K562 (cell line): Measurements from ENCODE around the gene SKAP2. TPM values are rescaled to one million over a fixed set of nuclear protein-coding genes. Genes with fewer than 3 reads are reported as not detected.

Experiments used
- ATAC-seq: fragments of 200-7000 bp; cut with Tn5 transposase; 3 replicates; pipeline ENCODE4 v1.9.1; 2020; ENCODE audit warnings: moderate library complexity
- BruUV-seq: library from RNA; stranded (reverse); fragments of 400-500 nt; replicated peaks from 2 replicates; lab custom pipeline; 2021; lab: Mats Ljungman, UMichigan
- CTCF ChIA-PET: fragments of 300-600 bp; formaldehyde crosslinking; extraction: SDS; loops from one replicate; lab custom pipeline; 2021; ENCODE audit warnings: low intra/inter-chr PET ratio; lab: Yijun Ruan, JAX
- POLR2A ChIA-PET: fragments of 300-600, 350-650 bp; sonication (Branson Sonifier 250); formaldehyde crosslinking; extraction: SDS; loops from one replicate; lab custom pipeline; 2021; ENCODE audit warnings: antibody characterized with exemption, inconsistent platforms; lab: Yijun Ruan, JAX
- DNase-seq, 4 experiments: peaks; one replicate each; pipeline versions ENCODE4 v3.0.0 to v3.0.0-alpha.2; 2011 to 2018; ENCODE audit warnings: low spot score in 3 of 4, mixed read lengths in 3 of 4; ENCODE audit errors: extremely low read depth in 1 of 4
- FAIRE-seq: peaks from 2 replicates; lab custom pipeline; 2011; peaks lifted over from hg19 to GRCh38; lab: Jason Lieb, UNC
- H2AFZ ChIP-seq: 2 replicates; pipeline ENCODE4 v1.6.0; 2011; ENCODE audit warnings: low read depth, low read length, control low read depth, inconsistent platforms
- H3K27ac ChIP-seq: fragments of 200-600 bp; 3 replicates; pipeline ENCODE4 v1.8.0; 2011; ENCODE audit warnings: low read depth, mild to moderate bottlenecking, control low read depth, inconsistent platforms, low read length, moderate library complexity, mixed read lengths; ENCODE audit errors: extremely low read depth
- H3K27me3 ChIP-seq, 2 experiments: fragments of 300-600 bp in 1 of 2; 2 replicates in 1 of 2; 3 replicates in 1 of 2; pipeline versions ENCODE4 v1.6.0 to v1.8.0; 2011; ENCODE audit warnings: inconsistent platforms in 2 of 2, low read length in 2 of 2, mild to moderate bottlenecking in 1 of 2, mixed read lengths in 1 of 2, moderate library complexity in 1 of 2; ENCODE audit not compliant: control insufficient read depth in 2 of 2, insufficient read depth in 2 of 2
- H3K36me3 ChIP-seq: fragments of 300-600 bp; 3 replicates; pipeline ENCODE4 v1.8.0; 2011; ENCODE audit warnings: mild to moderate bottlenecking, low read length, inconsistent platforms; ENCODE audit not compliant: control insufficient read depth, insufficient read depth
- H3K4me1 ChIP-seq, 2 experiments: fragments of 200-600 bp in 1 of 2; replicated peaks in 1 of 2; 2 replicates in 1 of 2; 3 replicates in 1 of 2; pipeline versions ENCODE4 v1.5.1 to v1.8.0; 2011; ENCODE audit warnings: inconsistent platforms in 2 of 2, low read length in 2 of 2, mild to moderate bottlenecking in 1 of 2, mixed read lengths in 1 of 2, moderate library complexity in 1 of 2; ENCODE audit not compliant: control insufficient read depth in 2 of 2, insufficient read depth in 2 of 2
- H3K4me2 ChIP-seq: 2 replicates; pipeline ENCODE4 v1.6.1; 2011; ENCODE audit warnings: low read length, control low read depth, inconsistent platforms, mixed read lengths; ENCODE audit not compliant: insufficient read depth
- H3K4me3 ChIP-seq: fragments of 200-600 bp; sonication (generic), shearing (Covaris generic); 2 replicates; pipeline ENCODE4 v1.5.1; 2016; ENCODE audit warnings: control low read depth, inconsistent platforms
- H3K79me2 ChIP-seq: fragments of 200-600 bp; 3 replicates; pipeline ENCODE4 v1.8.0; 2011; ENCODE audit warnings: low read length, inconsistent platforms; ENCODE audit not compliant: control insufficient read depth, insufficient read depth
- H3K9ac ChIP-seq, 2 experiments: 2 replicates each; pipeline versions ENCODE4 v1.6.0 to v1.6.1; 2011; ENCODE audit warnings: low read depth in 2 of 2, low read length in 2 of 2, control low read depth in 1 of 2, inconsistent platforms in 1 of 2, mild to moderate bottlenecking in 1 of 2, mixed read lengths in 1 of 2; ENCODE audit not compliant: insufficient read depth in 1 of 2
- H3K9me1 ChIP-seq: one replicate; pipeline ENCODE4 v1.6.0; 2011; ENCODE audit warnings: inconsistent platforms, mild to moderate bottlenecking, low read length, moderate library complexity; ENCODE audit not compliant: control insufficient read depth, insufficient read depth
- H3K9me3 ChIP-seq: replicated peaks from 2 replicates; pipeline ENCODE4 v1.5.1; 2011; ENCODE audit warnings: low read depth, low read length, inconsistent platforms; ENCODE audit not compliant: control insufficient read depth, insufficient read depth
- H4K20me1 ChIP-seq: replicated peaks from 2 replicates; pipeline ENCODE4 v1.6.1; 2011; ENCODE audit warnings: low read length, inconsistent platforms, mixed read lengths; ENCODE audit not compliant: control insufficient read depth, insufficient read depth
- CEBPB ChIP-seq: fragments of 450-650 bp; IDR thresholded peaks from 2 replicates; pipeline ENCODE4 v1.6.1; 2016; ENCODE audit warnings: missing genetic modification characterization, missing compliant biosample characterization
- CEBPG ChIP-seq, 3 experiments: fragments of 200-800 bp in 1 of 3; sonication (Bioruptor generic) in 1 of 3; sonication (generic) in 1 of 3; formaldehyde crosslinking in 1 of 3; IDR thresholded peaks in 2 of 3; conservative IDR thresholded peaks in 1 of 3; 2 replicates each; pipeline versions ENCODE4 v1.6.1 to v1.8.0; 2016 to 2022; ENCODE audit warnings: missing compliant biosample characterization in 2 of 3, missing genetic modification characterization in 2 of 3, mild to moderate bottlenecking in 1 of 3, missing genetic modification reagents in 1 of 3
- FOS ChIP-seq: IDR thresholded peaks from 3 replicates; pipeline ENCODE4 v1.6.1; 2011; ENCODE audit not compliant: insufficient read length; ENCODE audit errors: extremely low read depth
- PTBP1 ChIP-seq: fragments of 200-400 bp; formaldehyde crosslinking; IDR thresholded peaks from 2 replicates; pipeline ENCODE4 v1.6.1; 2017; ENCODE audit warnings: low read depth, low read length
- TCF7L2 ChIP-seq: fragments of 150-350 bp; IDR thresholded peaks from 2 replicates; pipeline ENCODE4 v1.6.1; 2016; ENCODE audit warnings: low read depth, mild to moderate bottlenecking, low read length, moderate library complexity
- ZBTB17 ChIP-seq: fragments of 450-650 bp; formaldehyde crosslinking; IDR thresholded peaks from 2 replicates; pipeline ENCODE4 v1.4.0; 2020; ENCODE audit warnings: mild to moderate bottlenecking
- ZNF165 ChIP-seq: fragments of 250-450 bp; sonication (Bioruptor Pico); IDR thresholded peaks from 2 replicates; pipeline ENCODE4 v1.4.0; 2020; ENCODE audit warnings: borderline replicate concordance
- ZNF24 ChIP-seq: fragments of 450-650 bp; IDR thresholded peaks from 2 replicates; pipeline ENCODE4 v1.6.1; 2016
- ZNF639 ChIP-seq, 2 experiments: fragments of 200-800 bp in 1 of 2; sonication (Bioruptor generic) in 1 of 2; sonication (generic) in 1 of 2; formaldehyde crosslinking in 1 of 2; IDR thresholded peaks in 1 of 2; conservative IDR thresholded peaks in 1 of 2; 2 replicates each; pipeline versions ENCODE4 v1.5.0 to v1.6.1; 2016 to 2020; ENCODE audit warnings: missing compliant biosample characterization in 1 of 2, missing genetic modification characterization in 1 of 2, missing genetic modification reagents in 1 of 2
- ZNF785 ChIP-seq: fragments of 250-450 bp; sonication (Bioruptor Pico); IDR thresholded peaks from 2 replicates; pipeline ENCODE4 v1.4.0; 2020; ENCODE audit warnings: mild to moderate bottlenecking
- WGBS: fragments of 100-300 bp; shearing (Covaris generic); methylation state at CpG from one replicate; pipeline ENCODE4 v1.1.6; 2016; ENCODE audit warnings: low coverage, mixed read lengths; ENCODE audit not compliant: insufficient coverage; ENCODE audit errors: missing lambda C conversion rate; 5-methylcytosine and 5-hydroxymethylcytosine counted together
- in situ Hi-C: fragments of 300-500 bp; cut with MboI; formaldehyde crosslinking; loops from 4 replicates; pipeline ENCODE4 v1.15.0; 2018; ENCODE audit warnings: inconsistent platforms, mixed read lengths
- intact Hi-C: fragments of 100-400 bp; cut with micrococcal nuclease; formaldehyde crosslinking; loops from 2 replicates; pipeline ENCODE4 v1.14.2; 2022
- polyA plus RNA-seq, 8 experiments: library from polyadenylated mRNA; depleted of rRNA in 4 of 8; stranded (reverse) in 5 of 8; unstranded in 3 of 8; fragments of >200 nt; fragmentation: Nextera tagmentation in 2 of 8; fragmentation: Illumina TruSeq in 1 of 8; extraction: Ambion mirVana in 2 of 8; extraction: Trizol in 1 of 8; gene quantifications; 2 replicates each; pipeline versions ENCODE4 v1.2.1 to v1.2.3, GENCODE V29; 2011 to 2014; ENCODE audit warnings: inconsistent platforms in 1 of 8, missing spikeins in 1 of 8
- total RNA-seq, 7 experiments: library from RNA; depleted of rRNA in 6 of 7; stranded (reverse); fragments of >200 nt in 6 of 7; fragmentation: Illumina TruSeq in 2 of 7; extraction: Trizol in 2 of 7; gene quantifications; 2 replicates each; pipeline versions ENCODE4 v1.2.1 to v1.2.3, GENCODE V29; 2011 to 2021; ENCODE audit warnings: low replicate concordance in 1 of 7

SKAP2 gene
- total and polyA plus RNA-seq, 9 of the 15 experiments (the other 6 are each of a cell fraction or from before 2014, with no cell fraction given), result 4.2 to 11.7 (median 8.3) TPM

GRCh38 chr7:26664735-26665416, 199.5 kb downstream of the SKAP2 start:
- H3K9me3 ChIP-seq, result no peaks in the 10 kb centered on the region
- ATAC-seq (no peak), DNase-seq (no peak)
- no peak overlapping the region for H2AFZ ChIP-seq
- no TSS peak for BruUV-seq
- no peaks in the 10 kb centered on the region for H3K36me3 ChIP-seq
- ChIA-PET CTCF (interaction anchor here (1.0 kb wide), 1 partner anchor 296 kb away, joined by 5 read pairs; no protein-coding TSS in a partner anchor), POLR2A (no interaction called here)
- H3K9me1 ChIP-seq, result no peaks in the 10 kb centered on the region
- in situ Hi-C loops (loop anchor here (5.0 to 25.0 kb wide), 3 partner anchors 298 to 670 kb away; no protein-coding TSS in a partner anchor), intact Hi-C loops (loop anchor here (5.0 to 10.0 kb wide), 2 partner anchors 373 to 590 kb away; partner anchors contain the start of gene SNX10)
- no peak overlapping the region for H3K4me2 ChIP-seq
- H3K4me3 ChIP-seq, result no peak overlapping the region
- H4K20me1 ChIP-seq, result no peaks in the 10 kb centered on the region
- H3K9ac ChIP-seq, result no peak overlapping the region
- no peaks in the 10 kb centered on the region for H3K79me2 ChIP-seq
- H3K27ac ChIP-seq, result no peak overlapping the region
- TF ChIP-seq PTBP1, result no peak
- peak; percentile 70 for TF ChIP-seq CEBPB
- TF ChIP-seq ZNF785 (CRISPR knock-in tag), result no peak
- TF ChIP-seq ZNF165 (CRISPR knock-in tag), result no peak
- TF ChIP-seq ZNF639 (CRISPR knock-in tag; conservative IDR thresholded peaks at IDR 0.05 in 1 of 2, IDR thresholded peaks at IDR 0.05 in 1 of 2), result no peak
- TF ChIP-seq TCF7L2, result no peak
- TF ChIP-seq ZBTB17 (CRISPR knock-in tag), result no peak
- TF ChIP-seq FOS, result no peak
- TF ChIP-seq CEBPG (CRISPR knock-in tag; IDR thresholded peaks at IDR 0.05), result no peak
- TF ChIP-seq CEBPG (tag; conservative IDR thresholded peaks at IDR 0.05 in 1 of 2, IDR thresholded peaks at IDR 0.05 in 1 of 2), result peak; percentile 22 to 82; a peak in 2 of 4 replicates
- TF ChIP-seq ZNF24, result no peak
- TF ChIP-seq, all 486 proteins: peak for 2
- Histone ChIP-seq H3K4me1 (no peaks in the 10 kb centered on the region), H3K27me3 (peaks cover 0 to 13% of the 10 kb centered on the region in 2 experiments; a peak in 2 of 5 replicates)
- 3% methylated on average over 5 of the region's 5 CpGs for WGBS
- FAIRE-seq, result no peak
